Neural cell (in vitro differentiated cells): ENCODE results near the gene USP30. TPM values are rescaled to one million over a fixed set of nuclear protein-coding genes. Genes with fewer than 3 reads are reported as not detected.

Source experiments
- H2AFZ ChIP-seq: fragments of 200-600, 300-800 bp; sonication (generic), shearing (Covaris generic); 2 replicates; pipeline ENCODE4 v1.6.0; 2014; ENCODE audit warnings: low read depth, mild to moderate bottlenecking, antibody characterized with exemption, low read length, moderate library complexity
- H3F3A ChIP-seq: fragments of 200-600 bp; shearing (Covaris generic); 2 replicates; pipeline ENCODE4 v1.6.1; 2016; ENCODE audit warnings: mild to moderate bottlenecking, moderate library complexity, mixed read lengths, antibody characterized with exemption, low read length; ENCODE audit not compliant: insufficient read depth, poor library complexity, severe bottlenecking
- H3K27ac ChIP-seq: fragments of 200-600, 300-800 bp; sonication (generic), shearing (Covaris generic); 2 replicates; pipeline ENCODE4 v1.5.1; 2014; ENCODE audit warnings: mild to moderate bottlenecking, low read length, moderate library complexity
- H3K27me3 ChIP-seq: fragments of 300-800, 200-600 bp; sonication (generic), shearing (Covaris generic); 2 replicates; pipeline ENCODE4 v1.6.0; 2014; ENCODE audit warnings: mild to moderate bottlenecking, low read depth, low read length, moderate library complexity; ENCODE audit not compliant: insufficient read depth
- H3K36me3 ChIP-seq: fragments of 300-800, 200-600 bp; sonication (generic), shearing (Covaris generic); 2 replicates; pipeline ENCODE4 v1.5.1; 2014; ENCODE audit warnings: mild to moderate bottlenecking, antibody characterized with exemption, low read length, moderate library complexity; ENCODE audit not compliant: insufficient read depth
- H3K4me2 ChIP-seq: fragments of 300-800, 200-600 bp; sonication (generic), shearing (Covaris generic); 2 replicates; pipeline ENCODE4 v1.6.0; 2014; ENCODE audit warnings: mild to moderate bottlenecking, low read length
- H3K4me3 ChIP-seq: fragments of 300-800, 200-600 bp; sonication (generic), shearing (Covaris generic); 2 replicates; pipeline ENCODE4 v1.5.1; 2014; ENCODE audit warnings: mild to moderate bottlenecking, low read length, moderate library complexity
- H3K79me2 ChIP-seq: fragments of 200-600 bp; shearing (Covaris generic); replicated peaks from 2 replicates; pipeline ENCODE4 v1.6.0; 2014; ENCODE audit warnings: mild to moderate bottlenecking, low read length, moderate library complexity; ENCODE audit not compliant: insufficient read depth
- H3K9ac ChIP-seq: fragments of 300-800, 200-600 bp; sonication (generic), shearing (Covaris generic); 2 replicates; pipeline ENCODE4 v1.6.1; 2016; ENCODE audit warnings: mild to moderate bottlenecking, low read length, mixed read lengths
- H3K9me2 ChIP-seq: fragments of 200-600 bp; shearing (Covaris generic); 2 replicates; pipeline ENCODE4 v1.6.1; 2016; ENCODE audit warnings: mild to moderate bottlenecking, low read length, mixed read lengths; ENCODE audit not compliant: insufficient read depth
- H3K9me3 ChIP-seq: fragments of 200-600, 300-800 bp; sonication (generic), shearing (Covaris generic); 2 replicates; pipeline ENCODE4 v1.6.1; 2016; ENCODE audit warnings: mild to moderate bottlenecking, mixed run types, low read length, moderate library complexity, mixed read lengths
- H4K20me1 ChIP-seq: fragments of 200-600 bp; shearing (Covaris generic); 2 replicates; pipeline ENCODE4 v1.6.1; 2016; ENCODE audit warnings: mild to moderate bottlenecking, mixed run types; ENCODE audit not compliant: insufficient read depth
- EP300 ChIP-seq: fragments of 450-650 bp; conservative IDR thresholded peaks from 2 replicates; pipeline ENCODE4 v1.6.1; 2014; ENCODE audit warnings: antibody characterized with exemption, mild to moderate bottlenecking, moderate library complexity; ENCODE audit not compliant: poor library complexity, severe bottlenecking
- EZH2 ChIP-seq: fragments of 200-600, 300-800 bp; shearing (Covaris generic), sonication (generic); IDR thresholded peaks from 2 replicates; pipeline ENCODE4 v1.6.1; 2014; ENCODE audit warnings: antibody characterized with exemption, low read length, borderline replicate concordance, mild to moderate bottlenecking; ENCODE audit not compliant: insufficient read depth, poor library complexity, severe bottlenecking
- MXI1 ChIP-seq: fragments of 450-650 bp; conservative IDR thresholded peaks from 2 replicates; pipeline ENCODE4 v1.6.1; 2014; ENCODE audit warnings: antibody characterized with exemption, mild to moderate bottlenecking; ENCODE audit not compliant: poor library complexity, severe bottlenecking
- POLR2AphosphoS5 ChIP-seq: IDR thresholded peaks from 2 replicates; pipeline ENCODE4 v1.6.1; 2012
- RAD21 ChIP-seq: fragments of 450-650 bp; conservative IDR thresholded peaks from 2 replicates; pipeline ENCODE4 v1.6.1; 2014; ENCODE audit warnings: antibody characterized with exemption, mild to moderate bottlenecking, moderate library complexity
- SMC3 ChIP-seq: fragments of 450-650 bp; conservative IDR thresholded peaks from 2 replicates; pipeline ENCODE4 v1.6.1; 2014; ENCODE audit warnings: antibody characterized with exemption, mild to moderate bottlenecking, moderate library complexity; ENCODE audit not compliant: poor library complexity
- TAF1 ChIP-seq: IDR thresholded peaks from 2 replicates; pipeline ENCODE4 v1.6.1; 2012; ENCODE audit warnings: low read depth
- polyA plus RNA-seq: library from polyadenylated mRNA; depleted of rRNA; stranded (reverse); fragments of >200 nt; gene quantifications from 2 replicates; pipeline ENCODE4 v1.2.3, GENCODE V29; 2014
- TF ChIP-seq, protein P1 (sequence below): fragments of 450-650 bp; IDR thresholded peaks from 2 replicates; pipeline ENCODE4 v1.5.1; 2014; ENCODE audit warnings: antibody characterized with exemption, mild to moderate bottlenecking, moderate library complexity; ENCODE audit not compliant: poor library complexity, severe bottlenecking
- TF ChIP-seq, protein P2 (sequence below): IDR thresholded peaks from 2 replicates; pipeline ENCODE4 v1.6.1; 2012; ENCODE audit warnings: borderline replicate concordance

USP30 gene
- polyA plus RNA-seq, 1 donor from 2014 or later, result 37.2 TPM

DNA sequence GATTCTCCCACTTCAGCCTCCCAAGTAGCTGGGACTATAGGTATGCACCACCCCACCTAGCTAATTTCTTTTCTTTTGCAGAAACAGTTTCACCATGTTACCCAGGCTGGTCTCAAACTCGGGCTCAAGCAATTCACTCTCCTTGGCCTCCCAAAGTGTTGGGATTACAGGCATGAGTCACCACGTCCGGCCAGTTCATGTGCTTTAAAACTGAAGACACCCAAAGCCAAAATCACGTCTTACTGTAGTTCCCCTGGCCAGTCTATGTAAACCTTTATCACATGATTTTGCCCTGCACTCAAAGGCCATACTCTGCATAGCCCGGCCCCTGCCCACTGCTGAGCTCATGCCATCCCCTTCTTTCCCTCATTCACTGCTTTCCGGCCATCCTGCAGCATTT lies 36.4 kb downstream of the USP30 start:
- H3K27me3 ChIP-seq, result no peaks in the 10 kb centered on the region
- H3K27ac ChIP-seq, result no peak overlapping the region

GRCh38 chr12:109089683-109090082 lies 37.3 kb downstream of the USP30 start:
- H3K36me3 ChIP-seq, result peaks cover 11% of the 10 kb centered on the region
- H3K4me2 ChIP-seq, result no peak overlapping the region
- no peaks in the 10 kb centered on the region for H3K27me3 ChIP-seq
- H3K9ac ChIP-seq, result no peak overlapping the region
- no peaks in the 10 kb centered on the region for H3K79me2 ChIP-seq
- H4K20me1 ChIP-seq, result no peaks in the 10 kb centered on the region
- H3F3A ChIP-seq, result no peaks in the 10 kb centered on the region
- H2AFZ ChIP-seq, result no peak overlapping the region
- H3K9me2 ChIP-seq, result no peaks in the 10 kb centered on the region
- H3K27ac ChIP-seq, result no peak overlapping the region
- H3K4me3 ChIP-seq, result no peak overlapping the region
- H3K9me3 ChIP-seq, result no peaks in the 10 kb centered on the region
- TF ChIP-seq, protein P1, sequence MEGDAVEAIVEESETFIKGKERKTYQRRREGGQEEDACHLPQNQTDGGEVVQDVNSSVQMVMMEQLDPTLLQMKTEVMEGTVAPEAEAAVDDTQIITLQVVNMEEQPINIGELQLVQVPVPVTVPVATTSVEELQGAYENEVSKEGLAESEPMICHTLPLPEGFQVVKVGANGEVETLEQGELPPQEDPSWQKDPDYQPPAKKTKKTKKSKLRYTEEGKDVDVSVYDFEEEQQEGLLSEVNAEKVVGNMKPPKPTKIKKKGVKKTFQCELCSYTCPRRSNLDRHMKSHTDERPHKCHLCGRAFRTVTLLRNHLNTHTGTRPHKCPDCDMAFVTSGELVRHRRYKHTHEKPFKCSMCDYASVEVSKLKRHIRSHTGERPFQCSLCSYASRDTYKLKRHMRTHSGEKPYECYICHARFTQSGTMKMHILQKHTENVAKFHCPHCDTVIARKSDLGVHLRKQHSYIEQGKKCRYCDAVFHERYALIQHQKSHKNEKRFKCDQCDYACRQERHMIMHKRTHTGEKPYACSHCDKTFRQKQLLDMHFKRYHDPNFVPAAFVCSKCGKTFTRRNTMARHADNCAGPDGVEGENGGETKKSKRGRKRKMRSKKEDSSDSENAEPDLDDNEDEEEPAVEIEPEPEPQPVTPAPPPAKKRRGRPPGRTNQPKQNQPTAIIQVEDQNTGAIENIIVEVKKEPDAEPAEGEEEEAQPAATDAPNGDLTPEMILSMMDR, result no peak
- TF ChIP-seq EZH2 (no peak), MXI1 (no peak), EP300 (no peak), TAF1 (no peak), POLR2AphosphoS5 (no peak), RAD21 (no peak), SMC3 (no peak)
- TF ChIP-seq, protein P2, sequence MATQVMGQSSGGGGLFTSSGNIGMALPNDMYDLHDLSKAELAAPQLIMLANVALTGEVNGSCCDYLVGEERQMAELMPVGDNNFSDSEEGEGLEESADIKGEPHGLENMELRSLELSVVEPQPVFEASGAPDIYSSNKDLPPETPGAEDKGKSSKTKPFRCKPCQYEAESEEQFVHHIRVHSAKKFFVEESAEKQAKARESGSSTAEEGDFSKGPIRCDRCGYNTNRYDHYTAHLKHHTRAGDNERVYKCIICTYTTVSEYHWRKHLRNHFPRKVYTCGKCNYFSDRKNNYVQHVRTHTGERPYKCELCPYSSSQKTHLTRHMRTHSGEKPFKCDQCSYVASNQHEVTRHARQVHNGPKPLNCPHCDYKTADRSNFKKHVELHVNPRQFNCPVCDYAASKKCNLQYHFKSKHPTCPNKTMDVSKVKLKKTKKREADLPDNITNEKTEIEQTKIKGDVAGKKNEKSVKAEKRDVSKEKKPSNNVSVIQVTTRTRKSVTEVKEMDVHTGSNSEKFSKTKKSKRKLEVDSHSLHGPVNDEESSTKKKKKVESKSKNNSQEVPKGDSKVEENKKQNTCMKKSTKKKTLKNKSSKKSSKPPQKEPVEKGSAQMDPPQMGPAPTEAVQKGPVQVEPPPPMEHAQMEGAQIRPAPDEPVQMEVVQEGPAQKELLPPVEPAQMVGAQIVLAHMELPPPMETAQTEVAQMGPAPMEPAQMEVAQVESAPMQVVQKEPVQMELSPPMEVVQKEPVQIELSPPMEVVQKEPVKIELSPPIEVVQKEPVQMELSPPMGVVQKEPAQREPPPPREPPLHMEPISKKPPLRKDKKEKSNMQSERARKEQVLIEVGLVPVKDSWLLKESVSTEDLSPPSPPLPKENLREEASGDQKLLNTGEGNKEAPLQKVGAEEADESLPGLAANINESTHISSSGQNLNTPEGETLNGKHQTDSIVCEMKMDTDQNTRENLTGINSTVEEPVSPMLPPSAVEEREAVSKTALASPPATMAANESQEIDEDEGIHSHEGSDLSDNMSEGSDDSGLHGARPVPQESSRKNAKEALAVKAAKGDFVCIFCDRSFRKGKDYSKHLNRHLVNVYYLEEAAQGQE, result no peak

More for the DNA sequence above, 36.4 kb downstream of the USP30 start:
- no peak overlapping the region for H3K9ac ChIP-seq
- no peak overlapping the region for H3K4me2 ChIP-seq
- H3F3A ChIP-seq, result no peaks in the 10 kb centered on the region
- H2AFZ ChIP-seq, result no peak overlapping the region
- no peaks in the 10 kb centered on the region for H4K20me1 ChIP-seq
- TF ChIP-seq, protein P1, result no peak
- TF ChIP-seq RAD21 (no peak), EP300 (no peak), SMC3 (no peak), EZH2 (no peak), MXI1 (no peak), POLR2AphosphoS5 (no peak), TAF1 (no peak)
- TF ChIP-seq, protein P2, result no peak
- H3K9me3 ChIP-seq, result no peaks in the 10 kb centered on the region
- H3K4me3 ChIP-seq, result no peak overlapping the region
- peaks cover 11% of the 10 kb centered on the region for H3K36me3 ChIP-seq
- H3K79me2 ChIP-seq, result no peaks in the 10 kb centered on the region
- H3K9me2 ChIP-seq, result no peaks in the 10 kb centered on the region
